OCI-LY3 (cell line): ENCODE measurements around the gene CIAO2B.

Experiments used
- EZH2phosphoT487 ChIP-seq: fragments of 200-600 bp; shearing (Covaris generic); IDR thresholded peaks from 2 replicates; pipeline ENCODE4 v1.6.1; 2018; ENCODE audit warnings: antibody characterized with exemption, mixed run types, low read depth
- TF ChIP-seq, protein P1 (sequence below): fragments of 200-600, 300-600 bp; sonication (generic); IDR thresholded peaks from 2 replicates; pipeline ENCODE4 v1.5.1; 2014; ENCODE audit warnings: antibody characterized with exemption, low read length, low read depth

DNA sequence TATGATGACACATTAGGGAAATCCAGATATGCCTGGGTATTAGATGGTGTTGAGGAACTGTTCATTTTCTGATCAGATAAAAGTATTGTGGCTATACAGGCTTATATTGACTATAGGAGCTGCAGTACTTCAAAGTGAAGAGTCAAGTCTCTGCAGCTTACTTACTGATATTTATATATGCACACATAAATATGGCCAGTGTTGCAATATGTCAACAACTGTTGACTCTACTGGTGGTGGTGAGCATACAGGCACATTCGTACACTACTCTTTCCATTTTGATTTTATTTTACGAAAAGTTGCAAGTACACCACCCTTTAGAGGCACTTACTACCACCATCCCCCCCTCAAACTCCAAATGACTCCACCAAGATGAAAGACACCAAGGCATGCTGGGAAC is 2.5 kb downstream of the CIAO2B start:
- TF ChIP-seq, protein P1, sequence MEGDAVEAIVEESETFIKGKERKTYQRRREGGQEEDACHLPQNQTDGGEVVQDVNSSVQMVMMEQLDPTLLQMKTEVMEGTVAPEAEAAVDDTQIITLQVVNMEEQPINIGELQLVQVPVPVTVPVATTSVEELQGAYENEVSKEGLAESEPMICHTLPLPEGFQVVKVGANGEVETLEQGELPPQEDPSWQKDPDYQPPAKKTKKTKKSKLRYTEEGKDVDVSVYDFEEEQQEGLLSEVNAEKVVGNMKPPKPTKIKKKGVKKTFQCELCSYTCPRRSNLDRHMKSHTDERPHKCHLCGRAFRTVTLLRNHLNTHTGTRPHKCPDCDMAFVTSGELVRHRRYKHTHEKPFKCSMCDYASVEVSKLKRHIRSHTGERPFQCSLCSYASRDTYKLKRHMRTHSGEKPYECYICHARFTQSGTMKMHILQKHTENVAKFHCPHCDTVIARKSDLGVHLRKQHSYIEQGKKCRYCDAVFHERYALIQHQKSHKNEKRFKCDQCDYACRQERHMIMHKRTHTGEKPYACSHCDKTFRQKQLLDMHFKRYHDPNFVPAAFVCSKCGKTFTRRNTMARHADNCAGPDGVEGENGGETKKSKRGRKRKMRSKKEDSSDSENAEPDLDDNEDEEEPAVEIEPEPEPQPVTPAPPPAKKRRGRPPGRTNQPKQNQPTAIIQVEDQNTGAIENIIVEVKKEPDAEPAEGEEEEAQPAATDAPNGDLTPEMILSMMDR: no peak
- no peak for TF ChIP-seq EZH2phosphoT487
